ENCODE data around the gene CORO7. TPM values are rescaled to one million over a fixed set of nuclear protein-coding genes. Genes with fewer than 3 reads are reported as not detected.

CORO7 gene
- total and polyA plus RNA-seq, 5 donors: 9.0 to 18.1 (median 15.8) TPM

DNA sequence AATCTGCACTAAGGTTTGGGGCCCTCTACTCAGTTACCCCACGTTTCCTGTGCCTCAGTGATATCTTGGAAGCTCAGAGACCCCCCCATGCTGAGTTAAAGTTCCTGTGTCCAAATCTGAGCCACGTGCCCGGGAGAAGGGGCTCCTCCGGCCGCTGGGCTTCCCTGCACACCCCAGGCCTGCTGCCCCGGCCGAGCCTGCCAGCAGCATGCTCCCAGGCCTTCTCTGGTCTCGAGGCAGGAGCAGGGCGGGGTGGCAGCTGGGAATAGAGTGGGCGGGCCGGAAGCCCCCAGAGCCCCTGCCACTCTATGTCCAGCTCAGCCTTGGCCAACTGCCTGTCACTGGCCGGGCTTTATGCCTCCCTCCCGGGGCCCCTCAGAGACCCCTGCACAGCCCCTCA is 50.4 kb downstream of the CORO7 start:
- Histone ChIP-seq H3K27me3 (ENCODE audit: control insufficient read depth, insufficient read depth) (no peaks in the 10 kb centered on the region), H3K4me1 (ENCODE audit: control insufficient read depth, insufficient read depth, low read length) (no peaks in the 10 kb centered on the region), H3K4me3 (ENCODE audit: low read length) (no peak overlapping the region), H3K27ac (ENCODE audit: low read length) (no peak overlapping the region), H3K9me3 (ENCODE audit: control insufficient read depth, low read length) (no peaks in the 10 kb centered on the region)
- DNase-seq (no peak), ATAC-seq (no peak)
- intact Hi-C loops (cut with DNase I): no loop called here
- 93% methylated on average over 13 of the region's 13 CpGs for WGBS

GRCh38 chr16:4365615-4366014 is 50.8 kb downstream of the CORO7 start:
- no peak for ATAC-seq
- H3K27ac ChIP-seq (ENCODE audit: low read length): no peak overlapping the region
- 95% methylated on average over 12 of the region's 12 CpGs for WGBS
- DNase-seq: no peak
- no peaks in the 10 kb centered on the region for H3K4me1 ChIP-seq (ENCODE audit: control insufficient read depth, insufficient read depth, low read length)
- H3K27me3 ChIP-seq (ENCODE audit: control insufficient read depth, insufficient read depth): no peaks in the 10 kb centered on the region
- H3K4me3 ChIP-seq (ENCODE audit: low read length): no peak overlapping the region
- no peaks in the 10 kb centered on the region for H3K9me3 ChIP-seq (ENCODE audit: control insufficient read depth, low read length)
- intact Hi-C loops (cut with DNase I): no loop called here

GRCh38 chr16:4365014-4365406 is 51.4 kb downstream of the CORO7 start:
- H3K9me3 ChIP-seq (ENCODE audit: control insufficient read depth, low read length): no peaks in the 10 kb centered on the region
- no peak overlapping the region for H3K27ac ChIP-seq (ENCODE audit: low read length)
- no peak overlapping the region for H3K4me3 ChIP-seq (ENCODE audit: low read length)
- ATAC-seq (no peak), DNase-seq (no peak)
- 95% methylated on average over 10 of the region's 10 CpGs for WGBS
- H3K4me1 ChIP-seq (ENCODE audit: control insufficient read depth, insufficient read depth, low read length): no peaks in the 10 kb centered on the region
- intact Hi-C loops (cut with DNase I): no loop called here
- H3K27me3 ChIP-seq (ENCODE audit: control insufficient read depth, insufficient read depth): no peaks in the 10 kb centered on the region

DNA sequence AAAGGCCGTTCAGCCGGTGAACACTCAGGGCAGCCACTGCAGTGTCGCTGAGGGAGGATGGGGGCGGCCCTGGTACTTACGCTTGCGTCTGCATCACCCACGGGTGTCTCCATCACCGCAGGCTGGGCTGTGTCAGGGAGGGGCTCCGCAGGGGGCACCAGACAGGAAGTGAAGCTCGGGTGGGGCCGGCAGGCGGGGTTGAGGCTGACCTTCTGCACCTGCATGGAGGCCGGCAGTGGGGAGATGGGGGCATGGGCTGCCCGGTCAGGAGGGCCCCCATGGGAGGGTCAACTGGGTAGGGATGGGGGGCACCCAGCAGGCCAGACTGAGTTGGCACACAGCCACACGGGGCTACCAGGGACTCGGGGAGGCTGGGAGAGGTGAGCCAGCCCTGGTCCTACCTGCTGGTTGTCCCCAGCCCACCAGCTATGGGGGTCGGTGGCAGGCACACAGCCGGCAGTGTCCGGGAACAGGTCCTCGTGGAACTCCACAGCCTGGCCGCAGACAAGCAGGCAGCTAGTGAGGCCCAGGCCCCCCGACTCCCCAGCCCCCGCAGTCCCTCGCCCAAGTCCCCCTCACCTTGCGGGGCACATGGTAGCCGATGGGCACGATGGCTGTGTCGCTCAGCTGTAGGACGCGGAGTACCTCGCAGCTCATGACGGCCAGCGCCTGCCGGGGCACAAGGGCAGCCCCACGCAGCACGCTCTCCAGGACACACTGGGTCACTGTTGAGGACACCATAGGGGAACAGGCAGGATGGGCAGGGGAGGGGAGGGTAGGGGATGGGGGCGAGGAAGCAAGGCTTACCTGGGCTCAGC is 52.0 kb downstream of the CORO7 start:
- H3K4me3 ChIP-seq (ENCODE audit: low read length): no peak overlapping the region
- WGBS: 91% methylated on average over 37 of the region's 37 CpGs
- ATAC-seq: no peak
- no peaks in the 10 kb centered on the region for H3K4me1 ChIP-seq (ENCODE audit: control insufficient read depth, insufficient read depth, low read length)
- intact Hi-C loops (cut with DNase I): no loop called here
- no peaks in the 10 kb centered on the region for H3K27me3 ChIP-seq (ENCODE audit: control insufficient read depth, insufficient read depth)
- peak in 2 of 3 donors; percentile 53 to 57 for DNase-seq
- no peaks in the 10 kb centered on the region for H3K9me3 ChIP-seq (ENCODE audit: control insufficient read depth, low read length)
- H3K27ac ChIP-seq (ENCODE audit: low read length): no peak overlapping the region

GRCh38 chr16:4362476-4363135 is 53.8 kb downstream of the CORO7 start:
- H3K27me3 ChIP-seq (ENCODE audit: control insufficient read depth, insufficient read depth): no peaks in the 10 kb centered on the region
- intact Hi-C loops (cut with DNase I): no loop called here
- H3K9me3 ChIP-seq (ENCODE audit: control insufficient read depth, low read length): no peaks in the 10 kb centered on the region
- H3K27ac ChIP-seq (ENCODE audit: low read length): no peak overlapping the region
- DNase-seq (peak in 2 of 3 donors; percentile 47 to 55), ATAC-seq (no peak)
- H3K4me3 ChIP-seq (ENCODE audit: low read length): no peak overlapping the region
- no peaks in the 10 kb centered on the region for H3K4me1 ChIP-seq (ENCODE audit: control insufficient read depth, insufficient read depth, low read length)
- 89% methylated on average over 19 of the region's 19 CpGs for WGBS

DNA sequence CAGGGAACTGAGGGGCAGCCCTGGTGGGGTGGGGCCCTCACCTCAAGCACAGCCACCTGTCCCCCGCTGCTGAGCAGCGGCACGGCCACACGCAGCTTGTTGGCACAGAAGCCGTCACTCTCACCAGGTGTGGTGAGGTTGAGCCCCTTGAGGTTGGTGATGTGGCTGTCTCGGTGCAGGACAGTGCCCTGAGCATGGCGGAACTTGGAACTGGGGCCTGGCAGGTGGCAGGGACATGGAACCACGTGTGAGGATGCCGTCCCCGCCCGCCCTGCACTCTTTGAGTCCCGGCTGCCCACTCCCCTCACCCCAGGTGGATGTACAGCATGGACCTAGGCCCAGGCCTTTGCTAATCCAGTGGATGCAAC is 54.5 kb downstream of the CORO7 start:
- ATAC-seq (no peak), DNase-seq (no peak)
- intact Hi-C loops (cut with DNase I): no loop called here
- no peaks in the 10 kb centered on the region for H3K9me3 ChIP-seq (ENCODE audit: control insufficient read depth, low read length)
- no peaks in the 10 kb centered on the region for H3K27me3 ChIP-seq (ENCODE audit: control insufficient read depth, insufficient read depth)
- no peak overlapping the region for H3K27ac ChIP-seq (ENCODE audit: low read length)
- H3K4me1 ChIP-seq (ENCODE audit: control insufficient read depth, insufficient read depth, low read length): no peaks in the 10 kb centered on the region
- WGBS: 94% methylated on average over 12 of the region's 12 CpGs
- no peak overlapping the region for H3K4me3 ChIP-seq (ENCODE audit: low read length)

GRCh38 chr16:4361033-4361943 is 55.1 kb downstream of the CORO7 start:
- ATAC-seq (no peak), DNase-seq (peak; percentile 18 to 54 (median 48))
- H3K4me1 ChIP-seq (ENCODE audit: control insufficient read depth, insufficient read depth, low read length): no peaks in the 10 kb centered on the region
- H3K27me3 ChIP-seq (ENCODE audit: control insufficient read depth, insufficient read depth): no peaks in the 10 kb centered on the region
- no peaks in the 10 kb centered on the region for H3K9me3 ChIP-seq (ENCODE audit: control insufficient read depth, low read length)
- WGBS: 96% methylated on average over 28 of the region's 28 CpGs
- no peak overlapping the region for H3K4me3 ChIP-seq (ENCODE audit: low read length)
- intact Hi-C loops (cut with DNase I): no loop called here
- H3K27ac ChIP-seq (ENCODE audit: low read length): no peak overlapping the region

DNA sequence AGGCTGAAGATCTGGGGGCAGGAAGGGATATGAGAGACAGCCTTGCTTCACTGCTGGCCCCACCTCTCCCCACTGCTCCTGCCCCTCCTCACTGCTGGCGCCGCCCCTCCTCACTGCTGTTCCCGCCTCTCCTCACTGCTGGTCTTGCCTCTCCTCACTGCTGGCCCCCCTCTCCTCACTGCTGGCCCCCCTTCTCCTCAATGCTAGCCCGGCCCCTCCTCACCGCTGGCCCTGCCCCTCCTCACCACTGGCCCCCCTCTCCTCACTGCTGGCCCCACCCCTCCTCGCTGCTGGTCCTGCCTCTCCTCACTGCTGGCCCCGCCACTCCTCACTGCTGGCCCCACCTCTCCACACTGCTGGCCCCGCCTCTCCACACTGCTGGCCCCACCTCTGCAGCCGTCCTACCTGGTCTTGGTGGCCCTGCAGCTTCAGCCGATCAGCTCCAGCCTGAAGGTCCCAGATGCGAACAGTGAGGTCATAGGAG is 55.8 kb downstream of the CORO7 start:
- DNase-seq: peak in 2 of 3 donors; percentile 54 to 57

DNA sequence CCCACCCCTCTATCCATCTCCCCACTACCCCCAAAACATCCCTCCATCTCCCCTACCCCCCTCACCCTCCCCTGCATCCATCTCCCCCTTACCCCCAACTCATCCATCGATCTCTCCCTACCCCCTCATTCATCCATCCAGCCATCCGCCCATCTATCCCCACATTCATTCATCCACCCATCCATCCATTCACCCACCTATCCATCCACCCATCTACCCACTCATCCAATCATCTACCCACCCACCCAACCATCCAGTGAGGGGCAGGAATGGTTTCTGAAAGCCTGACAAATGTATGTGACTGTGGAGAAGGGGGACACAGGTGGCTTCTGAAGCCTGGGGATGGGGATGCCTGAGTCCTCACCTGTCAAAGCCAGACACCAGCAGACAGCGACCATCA is 56.5 kb downstream of the CORO7 start:
- Histone ChIP-seq H3K27me3 (ENCODE audit: control insufficient read depth, insufficient read depth) (no peaks in the 10 kb centered on the region), H3K27ac (ENCODE audit: low read length) (no peak overlapping the region), H3K4me1 (ENCODE audit: control insufficient read depth, insufficient read depth, low read length) (no peaks in the 10 kb centered on the region), H3K9me3 (ENCODE audit: control insufficient read depth, low read length) (no peaks in the 10 kb centered on the region), H3K4me3 (ENCODE audit: low read length) (no peak overlapping the region)
- WGBS: 93% methylated on average over 3 of the region's 3 CpGs
- DNase-seq (no peak), ATAC-seq (no peak)
- intact Hi-C loops (cut with DNase I): loop anchor here (1.0 to 2.0 kb wide), 3 partner anchors 42 to 47 kb away; no protein-coding TSS in a partner anchor

More for the DNA sequence above, 55.8 kb downstream of the CORO7 start:
- no peak overlapping the region for H3K27ac ChIP-seq (ENCODE audit: low read length)
- no peaks in the 10 kb centered on the region for H3K27me3 ChIP-seq (ENCODE audit: control insufficient read depth, insufficient read depth)
- no peaks in the 10 kb centered on the region for H3K9me3 ChIP-seq (ENCODE audit: control insufficient read depth, low read length)
- intact Hi-C loops (cut with DNase I): no loop called here
- 95% methylated on average over 11 of the region's 11 CpGs for WGBS
- no peak for ATAC-seq
- H3K4me1 ChIP-seq (ENCODE audit: control insufficient read depth, insufficient read depth, low read length): no peaks in the 10 kb centered on the region
- no peak overlapping the region for H3K4me3 ChIP-seq (ENCODE audit: low read length)

- Histone ChIP-seq H3K27ac (ENCODE audit: low read length) (no peak overlapping the region), H3K27me3 (ENCODE audit: control insufficient read depth, insufficient read depth) (no peaks in the 10 kb centered on the region), H3K9me3 (ENCODE audit: control insufficient read depth, low read length) (no peaks in the 10 kb centered on the region), H3K4me1 (ENCODE audit: control insufficient read depth, insufficient read depth, low read length) (no peaks in the 10 kb centered on the region), H3K4me3 (ENCODE audit: low read length) (no peak overlapping the region)
- WGBS: 44% methylated on average over 19 of the region's 19 CpGs
- DNase-seq: peak; percentile 70 to 88 (median 88)
- intact Hi-C loops (cut with DNase I): loop anchor here (1.0 to 2.0 kb wide), 3 partner anchors 43 to 48 kb away; no protein-coding TSS in a partner anchor
- peak; percentile 64 for ATAC-seq
These were observed 57.4 kb downstream of the CORO7 start for GRCh38 chr16:4358831-4359561.
